Stimulated activated CD4-positive, alpha-beta T cell treated with anti-CD3 and anti-CD28 coated beads, Interleukin-1b, Interleukin-23, amount 100 ng/mL, for 1 hour (primary cell): ENCODE results near the gene FRMD8.

Source experiments
- DNase-seq, 2 donors: peaks; one replicate each; pipeline ENCODE4 v3.0.0-alpha.2; 2020; ENCODE audit warnings: low read depth in 2 of 2

The FRMD8 gene

DNA sequence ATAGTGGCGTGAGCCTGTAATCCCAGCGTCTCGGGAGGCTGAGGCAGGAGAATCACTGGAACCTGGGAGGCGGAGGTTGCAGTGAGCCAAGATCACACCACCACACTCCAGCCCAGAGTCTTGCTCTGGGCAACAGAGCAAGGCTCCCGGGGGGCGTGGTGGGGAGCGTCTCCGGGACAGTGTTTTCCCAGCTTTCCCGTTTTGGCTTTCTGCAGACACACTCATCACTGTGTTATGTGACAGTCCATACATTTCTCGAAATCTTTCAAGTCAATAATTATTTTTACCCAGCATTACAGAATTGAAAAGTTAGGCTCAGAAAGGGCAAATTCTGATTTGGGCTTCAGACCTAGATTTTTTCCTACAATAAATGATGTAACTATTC, 67.9 kb downstream of the FRMD8 start:
- no peak for DNase-seq

DNA sequence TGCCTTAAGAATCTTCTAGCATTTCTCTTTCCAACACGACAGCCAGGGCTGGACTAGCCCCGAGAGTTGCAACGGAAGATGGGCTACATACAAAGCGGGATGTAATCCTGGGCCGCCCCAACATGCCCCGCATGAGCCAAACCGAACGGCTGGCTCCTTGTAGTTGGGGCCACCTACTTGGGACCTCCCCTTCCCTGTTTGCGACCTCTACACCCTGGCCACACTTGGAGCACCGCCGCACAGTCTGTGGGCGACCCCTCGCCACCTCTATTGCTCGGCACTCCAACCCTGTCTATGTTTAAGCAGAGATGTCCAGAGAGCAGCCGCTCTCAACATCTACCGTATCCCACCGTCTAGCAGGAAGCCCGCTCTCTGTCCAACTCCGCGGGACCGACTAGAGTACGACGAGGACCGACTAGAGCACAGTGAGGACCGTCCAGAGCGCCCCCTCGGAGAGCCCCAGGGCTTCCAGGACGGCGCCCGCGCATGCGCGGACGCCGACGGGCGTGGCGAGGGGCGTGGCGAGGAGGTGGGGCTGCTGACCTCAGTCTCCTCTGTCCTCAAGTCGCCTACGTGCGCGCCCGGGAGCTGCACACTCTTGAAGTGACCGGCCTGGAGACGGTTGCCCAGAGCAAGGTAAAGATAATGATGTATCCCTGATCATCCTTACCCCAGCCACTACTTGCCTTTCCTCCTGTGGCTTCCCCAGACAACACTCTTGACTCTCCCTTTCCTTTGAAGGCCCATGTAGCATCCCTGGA, 68.4 kb downstream of the FRMD8 start:
- DNase-seq: peak; percentile 48 to 66

DNA sequence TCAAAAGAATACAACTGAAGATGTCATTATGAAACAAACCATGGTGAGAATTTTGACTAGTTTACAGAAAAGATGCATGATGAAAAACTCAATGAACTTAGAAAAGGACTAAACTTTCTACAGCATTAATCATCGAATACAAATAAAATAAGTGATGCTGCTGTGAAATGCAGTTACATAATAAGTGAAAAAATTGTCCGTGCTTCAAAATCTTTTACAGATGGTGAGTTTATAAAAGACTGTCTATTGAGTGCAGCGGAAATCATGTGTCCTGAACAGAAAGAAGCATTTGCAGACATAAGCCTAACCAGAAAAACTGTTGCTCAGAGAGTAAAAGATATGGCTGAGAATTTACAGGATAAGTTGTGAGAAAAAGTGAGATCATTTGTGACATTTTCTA, 70.0 kb downstream of the FRMD8 start:
- DNase-seq: no peak

DNA sequence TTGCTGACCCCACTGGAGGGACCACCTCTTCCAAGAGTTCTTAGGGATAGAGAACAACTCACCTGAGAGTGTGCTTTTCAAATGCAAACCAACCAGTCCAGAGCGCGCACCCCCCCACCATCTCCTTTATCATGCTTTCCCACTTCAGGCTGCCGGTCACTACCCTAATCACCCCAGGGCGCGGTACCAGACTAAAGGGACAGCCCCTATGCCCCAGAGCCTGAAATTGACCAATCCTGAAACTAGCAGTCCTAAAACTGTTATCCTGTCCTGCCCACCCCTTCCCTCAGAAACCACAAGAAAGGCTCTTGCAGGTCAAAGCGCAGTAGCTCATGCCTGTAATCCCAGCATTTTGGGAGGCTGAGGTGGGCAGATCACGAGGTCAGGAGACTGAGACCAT, 73.1 kb downstream of the FRMD8 start:
- no peak for DNase-seq
